Colonic mucosa (tissue), 4 donors: ENCODE measurements around the gene CHERP. TPM values are rescaled to one million over a fixed set of nuclear protein-coding genes. Genes with fewer than 3 reads are reported as not detected.
"Not testable (repeated sequence)": the region's sequence is repeated elsewhere in the genome, so short reads cannot be mapped to it uniquely, and the experiment has no call there.

Experiments used
- DNase-seq: peaks from one replicate; pipeline ENCODE4 v3.0.0-alpha.2; 2020
- H3K27ac ChIP-seq: fragments of 200-600 bp; one replicate; pipeline ENCODE4 v1.8.0; 2021
- H3K27me3 ChIP-seq: fragments of 200-600 bp; one replicate; pipeline ENCODE4 v1.8.0; 2021
- H3K36me3 ChIP-seq: fragments of 200-600 bp; one replicate; pipeline ENCODE4 v1.8.0; 2021
- H3K4me1 ChIP-seq: fragments of 200-600 bp; one replicate; pipeline ENCODE4 v1.8.0; 2021; ENCODE audit warnings: mild to moderate bottlenecking
- H3K4me3 ChIP-seq: fragments of 200-600 bp; one replicate; pipeline ENCODE4 v1.8.0; 2021
- H3K9ac ChIP-seq, 2 donors: one replicate each; pipeline ENCODE4 v1.7.0; 2013; ENCODE audit warnings: control low read depth in 2 of 2, low read depth in 2 of 2, low read length in 2 of 2
- H3K9me3 ChIP-seq: fragments of 200-600 bp; one replicate; pipeline ENCODE4 v1.8.0; 2021
- CTCF ChIP-seq: fragments of 200-600 bp; IDR thresholded peaks from one replicate; pipeline ENCODE4 v1.8.0; 2022; ENCODE audit warnings: antibody characterized with exemption, mild to moderate bottlenecking
- intact Hi-C: fragments of 100-400 bp; cut with DNase I; formaldehyde crosslinking; loops from one replicate; pipeline ENCODE4 v1.14.1; 2022
- total RNA-seq, 2 donors: library from RNA; stranded (reverse); fragmentation: NEBNext Ultra II Directional in 1 of 2; extraction: Animal tissue kit (Norgen Biotek cat#: 25700) in 1 of 2; gene quantifications; one replicate each; pipeline ENCODE4 v1.2.1, GENCODE V29; 2021
- donor health status: healthy.
- donor health status: DM: no; HTN: no; CAD: no.
- donor health status: DM: no; HTN: no; CAD: no.

CHERP gene
- total RNA-seq, 2 donors from 2014 or later, result 35.2 to 54.0 TPM

DNA sequence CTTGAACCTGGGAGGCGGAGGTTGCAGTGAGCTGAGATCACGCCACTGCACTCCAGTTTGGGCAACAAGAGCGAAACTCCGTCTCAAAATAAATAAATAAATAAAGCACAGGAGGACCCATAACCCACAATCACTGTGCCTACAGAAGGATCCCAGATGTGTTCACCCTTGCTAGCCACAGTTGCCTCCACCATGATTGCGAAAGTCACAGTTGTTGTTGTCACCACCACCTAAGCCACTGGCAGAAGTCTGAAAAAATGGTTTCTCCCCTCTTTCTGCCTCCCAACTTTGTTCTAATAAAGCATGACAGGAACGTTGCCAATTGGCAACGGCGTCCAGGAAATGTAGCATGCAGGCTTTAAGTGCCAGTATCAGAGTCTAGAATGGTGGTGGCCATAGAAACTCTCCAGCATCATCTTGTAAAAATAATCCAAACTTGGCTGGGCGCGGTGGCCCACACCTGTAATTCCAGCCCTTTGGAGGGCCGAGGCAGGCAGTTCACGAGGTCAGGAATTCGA lies 68.3 kb downstream of the CHERP start:
- no peaks in the 10 kb centered on the region for H3K9me3 ChIP-seq
- intact Hi-C loops, result no loop called here
- H3K27ac ChIP-seq, result no peak overlapping the region
- peaks cover 16% of the 10 kb centered on the region for H3K4me1 ChIP-seq
- no peaks in the 10 kb centered on the region for H3K36me3 ChIP-seq
- H3K27me3 ChIP-seq, result no peaks in the 10 kb centered on the region
- no peak overlapping the region for H3K4me3 ChIP-seq
- H3K9ac ChIP-seq, result no peak overlapping the region
- TF ChIP-seq CTCF, result no peak
- DNase-seq, result no peak

DNA sequence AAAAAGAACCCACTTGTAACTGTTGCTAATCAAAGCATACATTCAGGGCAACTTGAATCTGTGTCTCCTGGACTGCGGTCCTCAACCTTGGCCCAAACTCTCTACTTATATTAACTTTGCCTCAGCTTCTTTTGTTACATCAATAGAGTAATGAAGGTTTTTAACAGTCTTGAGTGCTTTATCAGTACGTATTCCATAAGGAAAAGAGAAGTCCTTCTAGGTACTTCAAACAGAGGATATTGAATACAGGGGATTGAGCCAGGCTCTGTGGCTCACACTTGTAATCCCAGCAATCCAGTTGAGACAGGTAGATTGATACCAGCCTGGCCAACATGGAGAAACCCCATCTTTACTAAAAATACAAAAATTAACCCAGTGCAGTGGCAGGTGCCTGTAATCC lies 69.2 kb downstream of the CHERP start:
- Histone ChIP-seq H3K27me3 (no peaks in the 10 kb centered on the region), H3K4me1 (peaks cover 16% of the 10 kb centered on the region), H3K27ac (no peak overlapping the region), H3K4me3 (no peak overlapping the region), H3K36me3 (no peaks in the 10 kb centered on the region), H3K9me3 (no peaks in the 10 kb centered on the region), H3K9ac (no peak overlapping the region)
- DNase-seq, result no peak
- intact Hi-C loops, result no loop called here
- no peak for TF ChIP-seq CTCF

DNA sequence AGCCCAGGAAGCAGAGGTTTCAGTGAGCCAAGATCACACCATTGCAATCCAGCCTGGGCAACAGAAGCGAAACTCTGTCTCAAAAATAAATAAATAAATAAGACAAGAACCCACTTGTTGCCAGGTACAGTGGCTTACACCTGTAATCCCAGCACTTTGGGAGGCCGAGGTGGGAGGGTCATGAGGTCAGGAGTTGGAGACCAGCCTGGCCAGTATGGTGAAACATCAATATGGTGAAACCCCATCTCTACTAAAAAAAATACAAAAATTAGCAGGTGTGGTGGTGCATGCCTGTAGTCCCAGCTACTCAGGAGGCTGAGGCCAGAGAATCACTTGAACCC lies 69.7 kb downstream of the CHERP start:
- H3K36me3 ChIP-seq, H3K27me3 ChIP-seq, intact Hi-C loops, H3K9me3 ChIP-seq, DNase-seq: not testable (repeated sequence)
- Histone ChIP-seq H3K9ac (peak overlapping the region in 1 of 2 donors; percentile 67), H3K4me1 (peaks cover 16% of the 10 kb centered on the region), H3K4me3 (peak overlapping the region; percentile 99), H3K27ac (peak overlapping the region; percentile 69)

- no peaks in the 10 kb centered on the region for H3K9me3 ChIP-seq
Measured at GRCh38 chr19:16470911-16471811, 71.1 kb downstream of the CHERP start.

DNA sequence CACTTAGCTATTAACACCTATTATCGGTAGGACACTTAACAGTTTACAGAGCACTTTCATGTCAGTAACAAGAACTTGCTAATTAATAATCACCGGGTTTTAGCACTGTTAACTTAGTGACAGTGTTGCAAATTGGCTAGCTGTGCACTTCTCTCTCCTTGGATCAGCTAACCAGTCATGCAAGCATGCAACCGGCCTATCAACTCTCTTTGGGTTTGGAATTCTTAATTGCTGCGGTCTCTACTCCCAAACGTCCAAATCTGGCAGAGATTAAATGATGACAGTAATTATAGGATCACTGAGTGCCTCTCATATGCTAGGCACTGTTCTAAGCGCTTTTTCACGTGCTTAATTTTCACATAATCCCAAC lies 71.7 kb downstream of the CHERP start:
- Histone ChIP-seq H3K4me1 (peaks cover 16% of the 10 kb centered on the region), H3K4me3 (peak overlapping the region; percentile 99), H3K9me3 (no peaks in the 10 kb centered on the region), H3K27me3 (no peaks in the 10 kb centered on the region), H3K36me3 (no peaks in the 10 kb centered on the region), H3K9ac (peak overlapping the region in 1 of 2 donors; percentile 88), H3K27ac (no peak overlapping the region)
- no peak for TF ChIP-seq CTCF
- no peak for DNase-seq
- intact Hi-C loops, result no loop called here

More at GRCh38 chr19:16470911-16471811, 71.1 kb downstream of the CHERP start:
- Histone ChIP-seq H3K27me3 (no peaks in the 10 kb centered on the region), H3K4me3 (peak overlapping the region; percentile 99), H3K4me1 (peaks cover 16% of the 10 kb centered on the region), H3K27ac (peak overlapping the region; percentile 69), H3K36me3 (no peaks in the 10 kb centered on the region), H3K9ac (peak overlapping the region; percentile 85 to 88)
- peak; percentile 44 for DNase-seq
- TF ChIP-seq CTCF, result no peak
- intact Hi-C loops, result no loop called here

Other genes starting within 250 kb of the CHERP start
- gene KLF2, start 217.6 kb downstream of the CHERP start, total RNA-seq, result 10 to 100 TPM; 12.9 to 18.7 TPM
- 10 to 100 TPM; 33.4 to 46.0 TPM for gene EPS15L1, start 70.5 kb downstream of the CHERP start, total RNA-seq
- gene CALR3, start 46.3 kb downstream of the CHERP start, total RNA-seq, result not detected
- 1 to 10 TPM; 2.4 to 3.2 TPM for gene C19orf44, start 46.0 kb downstream of the CHERP start, total RNA-seq
- 10 to 100 TPM; 44.4 to 47.7 TPM for gene SLC35E1, start 30.0 kb upstream of the CHERP start, total RNA-seq
- gene MED26, start 85.8 kb upstream of the CHERP start, total RNA-seq, result 10 to 100 TPM; 10.0 to 11.9 TPM
- gene SMIM7, start 117.7 kb upstream of the CHERP start, total RNA-seq, result 10 to 100 TPM; 58.2 to 64.8 TPM
- gene TMEM38A, start 118.7 kb upstream of the CHERP start, total RNA-seq, result 1 to 10 TPM; 4.2 to 4.4 TPM
- gene NWD1, start 177.4 kb upstream of the CHERP start, total RNA-seq, result under 1 TPM; 0.20 to 0.27 TPM